Brain microvascular endothelial cell (primary cell): Measurements from ENCODE around the gene ZCCHC24.
"Not testable (repeated sequence)": the region's sequence is repeated elsewhere in the genome, so short reads cannot be mapped to it uniquely, and the experiment has no call there.

Source experiments
- DNase-seq: peaks from one replicate; pipeline ENCODE4 v3.0.0-alpha.2; 2020
- H3K27ac ChIP-seq: fragments of 250-450 bp; sonication (Bioruptor Pico); 2 replicates; pipeline ENCODE4 v1.5.1; 2020; ENCODE audit warnings: mild to moderate bottlenecking, moderate library complexity
- H3K27me3 ChIP-seq: fragments of 250-450 bp; sonication (Bioruptor Pico); replicated peaks from 2 replicates; pipeline ENCODE4 v1.5.1; 2020; ENCODE audit warnings: mild to moderate bottlenecking
- H3K36me3 ChIP-seq: fragments of 250-450 bp; sonication (Bioruptor Pico); replicated peaks from 2 replicates; pipeline ENCODE4 v1.5.1; 2020; ENCODE audit warnings: mild to moderate bottlenecking
- H3K4me3 ChIP-seq: 2 replicates; pipeline ENCODE4 v1.5.1; 2011; ENCODE audit warnings: low read depth, mild to moderate bottlenecking, control low read depth, low read length, moderate library complexity
- in situ Hi-C: cut with HindIII; loops from 2 replicates; pipeline ENCODE4 v1.10.0; 2017; ENCODE audit warnings: low sequenced_read_pairs, low pct_ligation_motif_present
- TF ChIP-seq, protein P1 (sequence below): IDR thresholded peaks from 2 replicates; pipeline ENCODE4 v1.5.1; 2011; ENCODE audit warnings: low read depth, mild to moderate bottlenecking, moderate library complexity, low read length, control low read depth, inconsistent platforms; ENCODE audit errors: missing control alignments

Gene ZCCHC24

DNA sequence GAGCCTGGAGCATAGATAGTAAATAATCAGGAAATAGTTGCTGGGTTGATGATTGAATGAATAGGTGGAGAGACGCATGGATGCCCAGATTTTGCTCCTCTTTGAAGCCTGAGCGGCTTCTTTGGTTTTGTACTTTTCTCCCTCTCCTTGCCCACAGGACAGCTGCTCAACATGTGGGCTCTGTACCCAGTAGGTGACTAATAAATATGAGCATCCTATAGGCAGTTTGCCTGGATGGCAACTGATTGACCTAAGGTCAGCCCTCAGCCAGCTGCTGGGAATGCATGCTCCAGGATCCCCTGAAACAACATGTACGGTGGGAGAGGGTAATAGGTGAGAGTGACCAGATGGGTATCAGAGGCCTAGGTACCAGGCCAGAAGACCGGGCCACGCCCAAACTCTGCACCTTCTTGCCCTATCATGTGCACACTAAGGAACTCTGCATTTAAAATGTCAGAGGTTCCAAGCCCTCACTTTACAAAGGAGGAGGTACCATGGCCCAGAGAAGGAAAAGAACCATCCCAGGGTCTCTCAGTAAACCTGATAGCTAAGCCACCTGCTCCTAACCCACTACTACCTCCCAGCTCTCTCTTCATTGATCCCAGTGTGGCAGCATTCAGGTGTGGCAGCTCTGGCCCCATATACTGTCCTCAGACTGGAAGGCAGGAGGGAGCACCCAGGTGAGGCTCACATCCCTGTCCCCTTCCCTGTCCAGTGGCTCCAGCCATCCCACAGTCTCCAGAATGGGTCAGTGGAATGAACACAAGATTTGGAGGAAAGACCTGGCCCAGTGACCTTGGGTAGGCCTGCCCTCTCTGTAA, 2.7 kb upstream of the ZCCHC24 start:
- TF ChIP-seq, protein P1, sequence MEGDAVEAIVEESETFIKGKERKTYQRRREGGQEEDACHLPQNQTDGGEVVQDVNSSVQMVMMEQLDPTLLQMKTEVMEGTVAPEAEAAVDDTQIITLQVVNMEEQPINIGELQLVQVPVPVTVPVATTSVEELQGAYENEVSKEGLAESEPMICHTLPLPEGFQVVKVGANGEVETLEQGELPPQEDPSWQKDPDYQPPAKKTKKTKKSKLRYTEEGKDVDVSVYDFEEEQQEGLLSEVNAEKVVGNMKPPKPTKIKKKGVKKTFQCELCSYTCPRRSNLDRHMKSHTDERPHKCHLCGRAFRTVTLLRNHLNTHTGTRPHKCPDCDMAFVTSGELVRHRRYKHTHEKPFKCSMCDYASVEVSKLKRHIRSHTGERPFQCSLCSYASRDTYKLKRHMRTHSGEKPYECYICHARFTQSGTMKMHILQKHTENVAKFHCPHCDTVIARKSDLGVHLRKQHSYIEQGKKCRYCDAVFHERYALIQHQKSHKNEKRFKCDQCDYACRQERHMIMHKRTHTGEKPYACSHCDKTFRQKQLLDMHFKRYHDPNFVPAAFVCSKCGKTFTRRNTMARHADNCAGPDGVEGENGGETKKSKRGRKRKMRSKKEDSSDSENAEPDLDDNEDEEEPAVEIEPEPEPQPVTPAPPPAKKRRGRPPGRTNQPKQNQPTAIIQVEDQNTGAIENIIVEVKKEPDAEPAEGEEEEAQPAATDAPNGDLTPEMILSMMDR: no peak
- in situ Hi-C loops: no loop called here

DNA sequence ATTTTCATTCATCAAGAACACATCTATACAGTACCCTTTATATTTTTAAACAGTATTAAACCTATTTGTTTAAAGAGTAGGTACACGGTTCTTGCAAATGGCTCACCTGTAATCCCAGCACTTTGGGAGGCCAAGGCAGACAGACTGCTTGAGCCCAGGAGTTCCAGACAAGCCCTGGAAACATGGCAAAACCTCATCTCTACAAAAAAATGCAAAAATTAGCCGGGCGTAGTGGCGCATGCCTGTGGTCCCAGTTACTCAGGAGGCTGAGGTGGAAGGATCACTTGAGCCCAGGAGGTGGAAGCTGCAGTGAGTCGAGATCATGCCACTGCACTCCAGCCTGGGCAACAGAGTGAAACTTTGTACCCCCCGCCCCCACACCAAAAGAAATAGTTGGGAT, 1.8 kb upstream of the ZCCHC24 start:
- H3K36me3 ChIP-seq, DNase-seq, in situ Hi-C loops, H3K4me3 ChIP-seq, H3K27ac ChIP-seq, H3K27me3 ChIP-seq: not testable (repeated sequence)

More for the DNA sequence above, 2.7 kb upstream of the ZCCHC24 start:
- no peak for DNase-seq
- H3K27ac ChIP-seq: no peak overlapping the region
- no peaks in the 10 kb centered on the region for H3K27me3 ChIP-seq
- H3K36me3 ChIP-seq: no peaks in the 10 kb centered on the region
- H3K4me3 ChIP-seq: no peak overlapping the region

DNA sequence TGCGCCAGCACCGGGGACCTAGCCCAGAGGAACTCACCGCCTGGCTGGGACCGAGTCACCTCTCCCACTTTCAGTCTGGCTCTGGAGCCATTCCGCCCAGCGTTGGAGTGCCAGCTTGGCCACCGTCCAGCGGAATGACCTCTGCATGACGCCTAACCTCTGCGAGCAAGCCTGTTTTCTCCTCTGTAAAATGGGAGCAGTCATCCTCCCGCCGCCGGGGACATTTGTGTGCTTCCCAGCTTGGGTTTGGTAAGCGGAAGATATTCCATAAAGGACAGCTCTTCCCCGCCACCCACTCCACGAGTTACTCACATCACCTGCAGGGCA, 1.3 kb upstream of the ZCCHC24 start:
- TF ChIP-seq, protein P1: no peak
- in situ Hi-C loops: no loop called here
- no peaks in the 10 kb centered on the region for H3K27me3 ChIP-seq
- no peaks in the 10 kb centered on the region for H3K36me3 ChIP-seq
- H3K4me3 ChIP-seq: peak overlapping the region; percentile 52
- no peak overlapping the region for H3K27ac ChIP-seq
- DNase-seq: no peak

DNA sequence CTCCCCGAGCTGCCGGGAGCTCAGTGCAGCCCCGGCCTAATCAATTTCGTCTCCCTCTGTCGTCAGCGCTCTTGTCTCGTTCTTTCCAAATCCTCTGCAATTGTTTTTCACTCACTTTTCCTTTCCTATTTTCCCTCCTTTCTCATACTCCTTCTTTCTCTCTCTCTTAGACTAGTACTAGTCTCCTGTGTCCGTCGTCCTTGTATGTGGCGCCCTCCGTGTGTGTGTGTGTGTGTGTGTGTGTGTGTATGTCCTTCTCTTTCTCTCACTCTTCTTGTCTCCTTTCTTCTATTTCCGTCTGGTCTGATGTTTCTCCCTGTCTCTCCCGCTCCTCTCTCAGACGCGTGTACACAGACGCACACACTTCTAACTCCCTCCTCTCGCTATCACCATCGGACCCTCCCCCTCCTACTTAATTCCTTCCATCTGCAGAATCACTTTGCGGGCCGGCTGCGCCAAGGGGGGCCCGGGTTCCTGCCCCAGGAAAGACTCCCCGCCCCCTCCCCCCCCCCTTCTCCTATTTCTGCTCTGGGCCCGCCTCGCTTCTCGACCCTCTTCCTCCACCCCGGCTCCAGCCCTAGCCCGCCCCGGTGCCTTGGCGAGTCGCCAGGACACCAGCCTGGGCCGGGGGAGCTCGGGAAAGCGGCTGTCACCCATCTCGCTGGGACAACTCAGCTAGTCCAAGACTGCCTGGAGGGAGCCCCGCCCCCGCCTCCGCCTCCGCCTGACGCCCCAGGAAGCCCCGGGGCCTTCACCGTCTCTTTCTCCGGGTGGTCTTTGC, 743 bp upstream of the ZCCHC24 start:
- TF ChIP-seq, protein P1: no peak
- Histone ChIP-seq H3K27me3 (no peaks in the 10 kb centered on the region), H3K4me3 (peak overlapping the region; percentile 52), H3K36me3 (no peaks in the 10 kb centered on the region), H3K27ac (peak overlapping the region; percentile 77)
- in situ Hi-C loops: no loop called here
- DNase-seq: no peak

DNA sequence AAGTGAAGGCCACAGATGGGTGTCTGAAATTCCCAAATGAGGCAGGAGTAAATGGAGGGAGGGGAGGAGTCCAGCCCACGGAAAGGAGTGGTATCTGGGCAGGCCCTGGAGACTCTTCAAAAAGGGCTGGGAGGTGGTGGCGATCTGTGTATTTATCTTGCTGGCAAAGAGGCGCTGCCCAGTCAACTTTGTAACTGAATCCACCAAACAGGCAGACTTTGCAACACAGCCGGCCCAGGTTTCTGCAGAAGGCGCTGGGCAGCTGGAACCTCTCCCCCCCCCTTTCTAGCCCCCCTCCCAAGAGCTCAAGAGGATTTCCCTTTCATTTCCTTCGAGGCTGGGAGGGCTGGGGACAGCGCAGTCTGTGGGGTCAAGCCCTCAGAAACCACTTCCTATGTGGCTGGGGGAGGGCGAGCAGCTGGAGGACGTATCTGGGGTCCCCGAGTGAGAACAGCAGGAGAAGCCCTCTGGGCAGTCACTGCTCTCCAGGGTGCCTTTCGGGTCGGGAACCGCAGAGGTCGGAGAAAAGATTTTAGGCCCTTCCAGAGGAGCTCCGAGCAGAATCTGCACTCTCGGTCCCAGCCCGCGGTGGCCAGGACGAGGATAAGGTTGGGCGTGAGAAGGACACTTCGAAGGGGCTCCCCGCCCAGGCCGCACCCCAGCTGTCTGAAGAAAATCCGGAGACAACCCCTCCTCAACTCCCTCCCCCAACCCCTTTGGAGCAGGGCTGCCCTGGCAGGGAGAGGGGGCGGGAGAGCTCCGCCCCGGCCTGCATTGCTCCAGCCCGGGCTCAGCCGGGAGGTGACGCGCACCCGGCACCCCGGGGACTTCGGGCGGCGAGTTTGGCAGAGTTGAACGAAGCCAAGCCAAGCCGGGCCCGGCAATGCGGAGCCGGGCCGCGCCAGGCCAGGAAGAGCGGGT, 965 bp downstream of the ZCCHC24 start:
- Histone ChIP-seq H3K4me3 (peak overlapping the region; percentile 71), H3K27me3 (no peaks in the 10 kb centered on the region), H3K27ac (peak overlapping the region; percentile 76), H3K36me3 (no peaks in the 10 kb centered on the region)
- TF ChIP-seq, protein P1: no peak
- in situ Hi-C loops: no loop called here
- DNase-seq: peak; percentile 43
